Cerebellar cortex (tissue), 1 donor: ENCODE measurements around the gene ZRANB3.
A peak's percentile ranks its signal among the peaks of the same experiment; 100 is the strongest.
"Not testable (repeated sequence)": the region's sequence is repeated elsewhere in the genome, so short reads cannot be mapped to it uniquely, and the experiment has no call there.

Experiments
- DNase-seq: peaks from one replicate; pipeline ENCODE4 v3.0.0-alpha.2; 2015; ENCODE audit warnings: low spot score

ZRANB3 gene

GRCh38 chr2:135320465-135321355, 210.3 kb downstream of the ZRANB3 start:
- no peak for DNase-seq

- DNase-seq: no peak
Measured at GRCh38 chr2:135318808-135319207, 212.2 kb downstream of the ZRANB3 start.

DNA sequence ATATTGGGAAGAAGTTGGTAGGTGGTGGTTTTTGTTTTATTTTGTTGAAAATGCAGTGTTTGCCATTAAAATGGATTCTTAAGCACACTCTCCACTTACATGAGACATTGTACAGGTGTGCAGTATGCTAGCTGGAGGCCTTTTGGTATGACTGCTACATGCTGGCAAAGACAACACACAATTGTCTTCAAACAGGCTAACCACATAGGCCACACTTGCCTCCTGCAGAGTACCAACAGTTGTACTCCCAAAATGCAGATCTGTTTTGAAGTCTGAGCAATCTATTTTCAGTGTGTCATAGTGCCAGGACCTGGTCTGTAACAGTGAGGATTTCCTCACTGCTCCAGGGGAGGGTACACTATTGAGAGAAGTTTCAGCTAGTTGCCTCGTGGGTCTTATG, 213.6 kb downstream of the ZRANB3 start:
- no peak for DNase-seq

DNA sequence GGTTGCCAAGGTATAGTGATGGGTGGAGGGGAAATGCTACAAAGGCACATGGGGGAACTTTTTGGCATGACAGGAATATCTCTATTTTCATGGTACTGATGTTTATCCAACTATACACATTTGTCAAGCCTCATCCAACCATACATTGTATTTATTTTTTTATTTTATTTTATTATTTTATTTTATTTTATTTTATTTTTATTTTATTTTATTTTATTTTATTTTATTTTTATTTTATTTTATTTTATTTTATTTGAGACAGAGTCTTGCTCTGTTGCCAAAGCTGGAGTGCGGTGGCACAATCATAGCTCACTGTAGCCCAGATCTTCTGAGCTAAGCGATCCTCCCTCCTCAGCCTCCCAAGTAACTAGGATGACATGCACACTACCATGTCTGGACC, 219.1 kb downstream of the ZRANB3 start:
- no peak for DNase-seq

- DNase-seq: no peak
Measured at GRCh38 chr2:135311268-135311667, 219.8 kb downstream of the ZRANB3 start.

- no peak for DNase-seq
Measured at GRCh38 chr2:135304694-135305093, 226.3 kb downstream of the ZRANB3 start.

- DNase-seq: no peak
Measured at GRCh38 chr2:135299658-135300244, 231.3 kb downstream of the ZRANB3 start.

DNA sequence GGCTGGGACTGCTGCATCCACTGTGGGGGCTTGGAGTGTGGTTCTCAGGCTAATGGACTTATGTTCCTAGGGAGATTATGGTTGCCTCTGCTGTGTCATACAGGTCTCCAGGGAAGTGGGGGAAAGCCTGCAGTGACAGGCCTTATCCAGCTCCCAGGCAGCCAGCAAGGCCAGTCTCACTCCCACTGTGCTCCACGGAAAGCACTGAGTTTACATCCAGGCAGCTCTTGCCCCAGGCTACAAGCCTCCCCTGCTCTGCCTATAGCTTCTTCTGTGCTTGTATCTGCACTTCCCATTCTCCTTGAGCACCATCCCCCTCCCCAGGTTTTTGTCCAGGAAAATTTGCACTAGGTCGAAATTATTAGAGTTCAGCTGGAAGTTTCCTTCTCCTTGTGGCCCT, 231.9 kb downstream of the ZRANB3 start:
- DNase-seq: no peak

GRCh38 chr2:135287121-135287520, 243.9 kb downstream of the ZRANB3 start:
- DNase-seq: not testable (repeated sequence)

GRCh38 chr2:135285391-135285790, 245.6 kb downstream of the ZRANB3 start:
- DNase-seq: peak; percentile 29

- no peak for DNase-seq
Measured at GRCh38 chr2:135281379-135281778, 249.6 kb downstream of the ZRANB3 start.

DNA sequence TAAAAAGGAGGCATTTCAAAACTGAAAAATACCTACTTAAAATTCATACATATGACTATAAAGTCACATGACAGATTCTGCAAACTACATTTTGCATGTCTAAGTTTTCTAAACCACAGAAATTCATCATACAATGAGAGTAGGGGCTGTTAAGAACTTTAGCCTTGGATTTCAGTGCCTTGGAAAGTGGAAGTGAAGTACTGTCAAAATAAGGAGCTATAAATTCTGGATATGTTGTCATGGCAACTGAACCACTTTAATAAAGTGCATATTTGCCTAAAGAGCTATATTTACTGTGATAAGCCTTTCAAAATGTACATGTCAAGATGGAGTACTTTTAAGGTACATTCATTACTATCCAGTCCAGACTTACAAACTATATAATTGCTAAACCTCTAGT, 251.8 kb downstream of the ZRANB3 start:
- no peak for DNase-seq

DNA sequence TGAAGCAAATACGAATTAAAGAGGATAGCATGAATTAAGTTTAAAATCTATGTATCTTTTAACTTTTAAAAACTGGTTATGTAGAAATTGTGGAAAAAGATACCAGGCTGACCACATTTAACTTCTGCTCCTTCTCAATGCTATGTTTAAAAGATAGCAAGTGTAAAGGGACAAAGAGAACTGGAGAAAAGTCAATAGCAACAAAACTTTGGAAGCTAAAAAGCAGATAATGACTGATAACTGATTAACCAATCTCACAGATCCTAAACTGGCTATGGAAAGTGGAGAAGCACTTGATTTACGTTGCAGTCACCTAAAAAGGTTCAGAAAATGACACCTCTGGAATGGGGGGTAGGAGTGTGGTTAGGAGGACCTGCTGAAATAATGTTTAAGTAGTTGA, 254.5 kb downstream of the ZRANB3 start:
- DNase-seq: no peak

DNA sequence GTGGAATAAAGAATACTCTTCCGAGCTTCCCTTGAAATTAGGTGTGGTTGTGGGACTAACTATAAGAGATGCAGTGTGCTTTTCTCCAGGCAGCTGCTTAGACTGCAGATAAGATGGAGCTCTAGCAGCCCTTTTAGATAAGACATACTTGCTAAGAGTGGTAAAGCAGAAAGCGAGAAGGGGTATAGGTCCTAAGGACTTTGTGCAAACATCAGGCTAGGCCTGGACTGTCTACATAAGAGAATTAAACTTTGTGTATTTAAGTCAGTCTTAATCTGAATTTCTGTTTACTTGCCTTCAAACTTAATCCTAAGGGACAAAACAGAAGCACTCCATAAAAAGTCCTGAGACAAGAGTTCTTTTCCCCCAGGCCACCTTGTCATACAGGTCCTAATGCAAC, 260.0 kb downstream of the ZRANB3 start:
- DNase-seq: no peak

GRCh38 chr2:135265960-135266490, 265.0 kb downstream of the ZRANB3 start:
- no peak for DNase-seq

- DNase-seq: no peak
Measured at GRCh38 chr2:135259123-135259522, 271.9 kb downstream of the ZRANB3 start.

GRCh38 chr2:135258193-135258592, 272.8 kb downstream of the ZRANB3 start:
- DNase-seq: peak; percentile 2

GRCh38 chr2:135257383-135258090, 273.5 kb downstream of the ZRANB3 start:
- DNase-seq: no peak

GRCh38 chr2:135256531-135257260, 274.3 kb downstream of the ZRANB3 start:
- DNase-seq: no peak

- no peak for DNase-seq
Measured at GRCh38 chr2:135255208-135255607, 275.8 kb downstream of the ZRANB3 start.

- DNase-seq: no peak
Measured at GRCh38 chr2:135252805-135253458, 278.1 kb downstream of the ZRANB3 start.
